PC-9 (cell line): ENCODE results near the gene TMEM183A. TPM values are rescaled to one million over a fixed set of nuclear protein-coding genes. Genes with fewer than 3 reads are reported as not detected.
A peak's percentile ranks its signal among the peaks of the same experiment; 100 is the strongest.

Experiments
- BruUV-seq: library from RNA; stranded (reverse); fragments of 400-500 nt; replicated peaks from 2 replicates; lab custom pipeline; 2021; lab: Mats Ljungman, UMichigan
- CTCF ChIA-PET: fragments of 300-600 bp; sonication (Branson Sonifier 250); formaldehyde crosslinking; loops from one replicate; lab custom pipeline; 2022; ENCODE audit warnings: antibody characterized with exemption; lab: Charles Lee
- POLR2A ChIA-PET: fragments of 300-600 bp; sonication (Branson Sonifier 250); formaldehyde crosslinking; loops from one replicate; lab custom pipeline; 2022; ENCODE audit warnings: antibody characterized with exemption; ENCODE audit not compliant: unreplicated experiment; lab: Charles Lee
- DNase-seq, 2 experiments: peaks; one replicate each; pipeline versions ENCODE4 v3.0.0 to v3.0.0-alpha.2; 2015 to 2022; ENCODE audit warnings: mixed read lengths in 1 of 2
- H2AFZ ChIP-seq: fragments of 200-600 bp; sonication (generic); 2 replicates; pipeline ENCODE4 v1.8.1; 2017; ENCODE audit warnings: antibody characterized with exemption
- H3F3A ChIP-seq: fragments of 200-600 bp; sonication (generic); 2 replicates; pipeline ENCODE4 v1.8.1; 2017; ENCODE audit warnings: antibody characterized with exemption, mild to moderate bottlenecking, low read depth; ENCODE audit not compliant: insufficient read depth
- H3K27ac ChIP-seq: fragments of 200-600 bp; sonication (generic); 2 replicates; pipeline ENCODE4 v1.6.1; 2016; ENCODE audit warnings: mixed run types
- H3K27me3 ChIP-seq: fragments of 200-600 bp; sonication (generic); 2 replicates; pipeline ENCODE4 v1.6.1; 2016; ENCODE audit warnings: low read depth, mixed run types; ENCODE audit not compliant: insufficient read depth
- H3K36me3 ChIP-seq: fragments of 200-600 bp; sonication (generic); 2 replicates; pipeline ENCODE4 v1.6.1; 2016; ENCODE audit warnings: low read depth, mixed run types
- H3K4me1 ChIP-seq: fragments of 200-600 bp; sonication (generic); replicated peaks from 2 replicates; pipeline ENCODE4 v1.6.1; 2016; ENCODE audit warnings: mixed run types; ENCODE audit not compliant: insufficient read depth
- H3K4me2 ChIP-seq: fragments of 200-600 bp; sonication (generic); 2 replicates; pipeline ENCODE4 v1.6.1; 2017; ENCODE audit warnings: mixed run types
- H3K4me3 ChIP-seq: fragments of 200-600 bp; sonication (generic); 2 replicates; pipeline ENCODE4 v1.6.1; 2016; ENCODE audit warnings: mixed run types
- H3K79me2 ChIP-seq: fragments of 200-600 bp; sonication (generic); 2 replicates; pipeline ENCODE4 v1.6.1; 2017; ENCODE audit warnings: low read depth, mixed run types
- H3K9me2 ChIP-seq: fragments of 200-600 bp; sonication (generic); 2 replicates; pipeline ENCODE4 v1.8.1; 2017; ENCODE audit warnings: mild to moderate bottlenecking; ENCODE audit not compliant: insufficient read depth
- H3K9me3 ChIP-seq: fragments of 200-600 bp; sonication (generic); 2 replicates; pipeline ENCODE4 v1.8.1; 2016; ENCODE audit warnings: low read depth; ENCODE audit not compliant: insufficient read depth
- H4K20me1 ChIP-seq: fragments of 200-600 bp; sonication (generic); 2 replicates; pipeline ENCODE4 v1.8.1; 2017; ENCODE audit not compliant: insufficient read depth
- EZH2 ChIP-seq: fragments of 200-600 bp; sonication (generic); IDR thresholded peaks from 2 replicates; pipeline ENCODE4 v1.8.0; 2017; ENCODE audit warnings: antibody characterized with exemption, low read depth
- intact Hi-C: fragments of 100-400 bp; cut with micrococcal nuclease; formaldehyde crosslinking; loops from one replicate; pipeline ENCODE4 v1.10.0; 2022; ENCODE audit not compliant: unreplicated experiment
- total RNA-seq: library from RNA; stranded (reverse); gene quantifications from 2 replicates; pipeline ENCODE4 v1.2.3, GENCODE V29; 2021
- TF ChIP-seq, protein P1 (sequence below): fragments of 200-600 bp; sonication (generic); conservative IDR thresholded peaks from 2 replicates; pipeline ENCODE4 v1.6.1; 2017; ENCODE audit warnings: mixed run types, antibody characterized with exemption, mild to moderate bottlenecking, moderate library complexity

TMEM183A gene
- total RNA-seq, 1 experiment from 2014 or later: 53.5 TPM

DNA sequence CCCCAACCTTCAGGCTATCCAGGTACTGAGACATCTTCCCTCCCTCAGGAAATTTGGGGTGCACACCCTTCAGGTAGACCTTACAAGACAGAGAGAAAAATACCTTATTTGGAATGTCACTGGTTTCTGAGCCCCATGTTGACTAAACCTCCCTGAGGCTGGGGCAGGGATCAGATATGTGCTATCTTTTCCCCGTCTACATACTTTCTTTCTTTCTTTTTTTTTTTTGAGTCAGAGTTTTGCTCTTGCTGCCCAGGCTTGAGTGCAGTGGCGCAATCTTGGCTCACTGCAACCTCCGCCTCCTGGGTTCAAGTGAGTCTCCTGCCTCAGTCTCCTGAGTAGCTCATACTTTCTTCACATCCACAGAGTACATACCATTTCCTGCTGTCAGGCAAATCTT is 41.8 kb upstream of the TMEM183A start:
- H2AFZ ChIP-seq: no peak overlapping the region
- H3K4me3 ChIP-seq: no peak overlapping the region
- peaks cover 12% of the 10 kb centered on the region; the same call in 1 of the 2 replicates for H3K79me2 ChIP-seq
- ChIA-PET CTCF (interaction anchor here (0.6 kb wide), 2 partner anchors 16 to 364 kb away, joined by 4 to 6 read pairs; no protein-coding TSS in a partner anchor), POLR2A (no interaction called here)
- H4K20me1 ChIP-seq: no peaks in the 10 kb centered on the region
- TF ChIP-seq, protein P1, sequence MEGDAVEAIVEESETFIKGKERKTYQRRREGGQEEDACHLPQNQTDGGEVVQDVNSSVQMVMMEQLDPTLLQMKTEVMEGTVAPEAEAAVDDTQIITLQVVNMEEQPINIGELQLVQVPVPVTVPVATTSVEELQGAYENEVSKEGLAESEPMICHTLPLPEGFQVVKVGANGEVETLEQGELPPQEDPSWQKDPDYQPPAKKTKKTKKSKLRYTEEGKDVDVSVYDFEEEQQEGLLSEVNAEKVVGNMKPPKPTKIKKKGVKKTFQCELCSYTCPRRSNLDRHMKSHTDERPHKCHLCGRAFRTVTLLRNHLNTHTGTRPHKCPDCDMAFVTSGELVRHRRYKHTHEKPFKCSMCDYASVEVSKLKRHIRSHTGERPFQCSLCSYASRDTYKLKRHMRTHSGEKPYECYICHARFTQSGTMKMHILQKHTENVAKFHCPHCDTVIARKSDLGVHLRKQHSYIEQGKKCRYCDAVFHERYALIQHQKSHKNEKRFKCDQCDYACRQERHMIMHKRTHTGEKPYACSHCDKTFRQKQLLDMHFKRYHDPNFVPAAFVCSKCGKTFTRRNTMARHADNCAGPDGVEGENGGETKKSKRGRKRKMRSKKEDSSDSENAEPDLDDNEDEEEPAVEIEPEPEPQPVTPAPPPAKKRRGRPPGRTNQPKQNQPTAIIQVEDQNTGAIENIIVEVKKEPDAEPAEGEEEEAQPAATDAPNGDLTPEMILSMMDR: no peak
- TF ChIP-seq EZH2: no peak
- no peaks in the 10 kb centered on the region for H3K27me3 ChIP-seq
- BruUV-seq: no TSS peak
- H3K4me2 ChIP-seq: no peak overlapping the region
- intact Hi-C loops: loop anchor here (5.0 kb wide), 1 partner anchor 158 kb away; the partner anchor contains the start of gene KDM5B
- no peaks in the 10 kb centered on the region for H3K9me3 ChIP-seq
- peaks cover 4% of the 10 kb centered on the region; the same call in 1 of the 2 replicates for H3K36me3 ChIP-seq
- DNase-seq: no peak
- no peak overlapping the region for H3K27ac ChIP-seq
- H3K4me1 ChIP-seq: peaks cover 16% of the 10 kb centered on the region
- peaks cover 15% of the 10 kb centered on the region; the same call in 1 of the 2 replicates for H3F3A ChIP-seq
- no peaks in the 10 kb centered on the region for H3K9me2 ChIP-seq

DNA sequence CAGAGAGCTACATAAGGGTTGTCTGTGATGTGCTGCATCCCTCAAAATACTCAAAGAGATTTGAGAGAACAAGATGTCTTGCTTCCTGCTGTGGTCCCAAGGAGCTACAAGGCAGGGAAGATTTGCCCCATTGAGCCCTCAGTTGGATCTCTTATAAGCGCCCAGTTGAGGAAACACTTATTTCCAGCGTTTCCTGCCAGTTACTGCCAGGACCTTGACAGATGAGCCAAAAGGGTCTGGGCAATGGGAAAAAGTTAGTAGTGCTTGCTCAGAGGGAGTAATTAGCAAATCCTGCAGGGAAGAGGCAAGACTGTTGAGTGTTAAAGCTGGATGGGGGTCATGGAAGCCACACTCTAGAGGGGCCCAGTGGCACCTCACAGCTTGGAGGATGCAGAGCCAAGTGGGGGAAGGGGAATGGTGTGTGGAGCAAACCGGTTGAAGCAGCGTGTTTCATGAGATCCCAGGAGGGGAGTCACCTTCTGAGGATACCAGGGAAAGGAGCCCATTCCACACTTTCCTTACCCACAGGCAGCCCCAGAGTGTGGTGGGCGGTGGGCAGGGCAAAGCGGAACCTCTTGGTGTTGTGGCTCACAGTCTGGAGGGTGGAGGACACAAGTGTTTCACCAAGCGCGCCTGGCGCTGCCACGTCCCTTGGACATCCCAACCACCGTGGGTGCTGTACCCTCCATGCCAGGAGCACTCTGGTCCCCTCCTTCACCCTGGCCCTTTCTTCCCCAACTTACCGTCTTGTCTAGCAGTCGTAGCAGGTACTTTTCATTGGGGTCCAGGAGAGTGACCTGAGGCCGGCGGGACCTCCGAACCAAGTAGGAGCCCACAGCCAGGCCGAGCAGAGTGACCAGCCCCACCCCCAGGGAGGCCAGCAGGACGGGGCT is 40.9 kb upstream of the TMEM183A start:
- BruUV-seq: TSS peak; percentile 55
- H3K27ac ChIP-seq: no peak overlapping the region
- no peak for DNase-seq
- peaks cover 12% of the 10 kb centered on the region; the same call in 1 of the 2 replicates for H3K79me2 ChIP-seq
- no peaks in the 10 kb centered on the region for H3K27me3 ChIP-seq
- no peak for TF ChIP-seq EZH2
- TF ChIP-seq, protein P1: no peak
- intact Hi-C loops: loop anchor here (5.0 kb wide), 1 partner anchor 159 kb away; the partner anchor contains the start of gene KDM5B
- POLR2A ChIA-PET: no interaction called here
- H3F3A ChIP-seq: peaks cover 15% of the 10 kb centered on the region; the same call in 1 of the 2 replicates
- peaks cover 16% of the 10 kb centered on the region for H3K4me1 ChIP-seq
- H3K4me3 ChIP-seq: peak overlapping the region; percentile 99
- peak overlapping the region; percentile 99 for H3K4me2 ChIP-seq
- no peaks in the 10 kb centered on the region for H3K9me2 ChIP-seq
- H3K36me3 ChIP-seq: peaks cover 4% of the 10 kb centered on the region; the same call in 1 of the 2 replicates
- H2AFZ ChIP-seq: peak overlapping the region; percentile 100
- no peaks in the 10 kb centered on the region for H4K20me1 ChIP-seq
- no peaks in the 10 kb centered on the region for H3K9me3 ChIP-seq
- CTCF ChIA-PET: no interaction called here

DNA sequence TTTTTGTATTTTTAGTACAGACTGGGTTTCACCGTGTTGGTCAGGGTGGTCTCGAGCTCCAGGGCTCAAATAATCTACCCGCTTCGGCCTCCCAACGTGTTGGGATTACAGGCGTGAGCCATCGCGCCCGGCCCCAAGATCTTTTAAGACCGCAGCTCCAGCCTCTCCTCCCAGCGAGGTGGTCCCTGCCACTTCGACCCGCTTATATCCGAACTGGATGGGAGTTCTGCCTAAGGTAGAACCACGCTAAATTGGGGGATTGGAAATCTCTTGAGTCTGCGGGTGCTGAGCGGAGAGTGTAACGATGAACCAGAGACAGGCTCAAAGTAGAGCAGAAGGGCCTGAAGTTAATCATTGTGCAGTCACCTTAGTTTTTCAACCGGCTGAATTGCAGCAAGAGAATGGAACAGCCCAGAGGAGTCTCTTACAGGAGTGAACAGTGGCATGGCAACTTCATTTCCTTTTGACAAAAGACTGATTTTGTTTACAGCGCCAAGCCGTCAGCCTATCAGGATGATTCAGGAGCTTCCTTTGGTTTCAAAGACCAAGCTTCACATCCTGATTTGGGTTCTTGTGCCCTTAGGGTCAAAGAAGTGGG is 39.4 kb upstream of the TMEM183A start:
- intact Hi-C loops: loop anchor here (5.0 kb wide), 1 partner anchor 160 kb away; the partner anchor contains the start of gene KDM5B
- H3K4me1 ChIP-seq: peaks cover 16% of the 10 kb centered on the region
- H3K4me2 ChIP-seq: peak overlapping the region; percentile 94
- ChIA-PET CTCF (interaction anchor here (0.5 to 0.8 kb wide), 4 partner anchors 15 to 370 kb away, joined by 3 to 9 read pairs (median 6); no protein-coding TSS in a partner anchor), POLR2A (no interaction called here)
- H3K36me3 ChIP-seq: peaks cover 4% of the 10 kb centered on the region; the same call in 1 of the 2 replicates
- H3K27me3 ChIP-seq: no peaks in the 10 kb centered on the region
- H3K9me3 ChIP-seq: no peaks in the 10 kb centered on the region
- peak overlapping the region; percentile 99; the same call in 1 of the 2 replicates for H3K4me3 ChIP-seq
- peak overlapping the region; percentile 94 for H2AFZ ChIP-seq
- H3F3A ChIP-seq: peaks cover 15% of the 10 kb centered on the region; the same call in 1 of the 2 replicates
- no TSS peak for BruUV-seq
- H3K9me2 ChIP-seq: no peaks in the 10 kb centered on the region
- no peak for DNase-seq
- H4K20me1 ChIP-seq: no peaks in the 10 kb centered on the region
- no peak overlapping the region for H3K27ac ChIP-seq
- peaks cover 12% of the 10 kb centered on the region; the same call in 1 of the 2 replicates for H3K79me2 ChIP-seq
- no peak for TF ChIP-seq EZH2
- TF ChIP-seq, protein P1: no peak
